PC-9 (cell line): ENCODE measurements around the gene KRT6C.

Experiments
- EZH2 ChIP-seq: fragments of 200-600 bp; sonication (generic); IDR thresholded peaks from 2 replicates; pipeline ENCODE4 v1.8.0; 2017; ENCODE audit warnings: antibody characterized with exemption, low read depth
- TF ChIP-seq, protein P1 (sequence below): fragments of 200-600 bp; sonication (generic); conservative IDR thresholded peaks from 2 replicates; pipeline ENCODE4 v1.6.1; 2017; ENCODE audit warnings: mixed run types, antibody characterized with exemption, mild to moderate bottlenecking, moderate library complexity

DNA sequence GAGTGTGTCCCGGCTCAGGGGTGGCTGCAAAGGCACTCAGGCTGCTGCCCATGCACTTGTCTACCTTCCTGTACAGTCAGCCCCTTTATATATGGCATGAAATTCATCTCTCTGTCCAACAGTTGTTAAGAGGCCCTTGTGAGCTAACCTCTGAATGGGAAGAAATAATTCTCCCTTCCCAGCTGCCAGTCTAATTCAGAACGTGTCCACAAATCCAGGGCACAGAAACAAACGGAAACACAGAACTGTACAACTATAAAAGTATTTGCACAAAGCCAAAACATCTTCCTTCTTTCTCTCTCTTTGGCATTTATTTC, 45.7 kb upstream of the KRT6C start:
- TF ChIP-seq, protein P1, sequence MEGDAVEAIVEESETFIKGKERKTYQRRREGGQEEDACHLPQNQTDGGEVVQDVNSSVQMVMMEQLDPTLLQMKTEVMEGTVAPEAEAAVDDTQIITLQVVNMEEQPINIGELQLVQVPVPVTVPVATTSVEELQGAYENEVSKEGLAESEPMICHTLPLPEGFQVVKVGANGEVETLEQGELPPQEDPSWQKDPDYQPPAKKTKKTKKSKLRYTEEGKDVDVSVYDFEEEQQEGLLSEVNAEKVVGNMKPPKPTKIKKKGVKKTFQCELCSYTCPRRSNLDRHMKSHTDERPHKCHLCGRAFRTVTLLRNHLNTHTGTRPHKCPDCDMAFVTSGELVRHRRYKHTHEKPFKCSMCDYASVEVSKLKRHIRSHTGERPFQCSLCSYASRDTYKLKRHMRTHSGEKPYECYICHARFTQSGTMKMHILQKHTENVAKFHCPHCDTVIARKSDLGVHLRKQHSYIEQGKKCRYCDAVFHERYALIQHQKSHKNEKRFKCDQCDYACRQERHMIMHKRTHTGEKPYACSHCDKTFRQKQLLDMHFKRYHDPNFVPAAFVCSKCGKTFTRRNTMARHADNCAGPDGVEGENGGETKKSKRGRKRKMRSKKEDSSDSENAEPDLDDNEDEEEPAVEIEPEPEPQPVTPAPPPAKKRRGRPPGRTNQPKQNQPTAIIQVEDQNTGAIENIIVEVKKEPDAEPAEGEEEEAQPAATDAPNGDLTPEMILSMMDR: no peak
- no peak for TF ChIP-seq EZH2
